ENCODE results near the gene NHEJ1. TPM values are rescaled to one million over a fixed set of nuclear protein-coding genes. Genes with fewer than 3 reads are reported as not detected.

NHEJ1 gene
- total RNA-seq, 2 donors from 2014 or later, result 15.2 to 16.9 TPM

DNA sequence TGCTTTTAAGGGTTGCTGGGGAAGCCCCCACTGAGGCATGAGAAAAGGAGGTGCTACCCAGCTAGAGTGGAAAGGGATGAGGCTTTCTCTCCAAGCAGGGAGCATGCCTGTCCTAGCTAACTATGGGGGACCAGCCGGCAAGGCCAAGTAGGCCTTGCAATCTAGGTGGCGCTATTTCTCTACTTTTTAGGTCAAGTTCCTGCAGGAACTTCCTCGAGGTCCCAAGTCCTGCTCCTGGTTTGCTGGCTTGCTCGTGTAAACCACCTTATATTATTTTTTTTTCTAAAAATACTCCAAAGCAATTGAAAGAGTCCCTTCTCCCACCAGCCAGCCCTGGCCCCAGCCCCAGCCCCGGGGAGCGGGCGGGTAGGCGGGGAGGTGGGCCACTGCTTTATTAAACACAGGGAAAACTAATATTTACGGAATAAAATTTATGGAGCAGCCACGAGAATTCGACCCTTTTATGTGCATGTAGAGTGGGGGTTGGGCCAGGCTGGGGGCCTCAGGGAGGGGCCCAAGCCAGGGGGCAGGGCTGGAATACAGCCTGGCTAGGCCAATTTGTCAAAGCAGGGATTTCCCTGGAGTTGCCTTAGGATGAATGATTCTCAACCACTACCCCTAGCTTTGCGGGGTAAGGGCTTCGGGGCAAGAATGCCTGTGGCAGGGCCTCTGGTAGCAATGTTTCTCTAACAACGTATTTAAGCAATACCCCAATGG lies 87.0 kb downstream of the NHEJ1 start:
- DNase-seq (ENCODE audit: low spot score), result peak; percentile 60

DNA sequence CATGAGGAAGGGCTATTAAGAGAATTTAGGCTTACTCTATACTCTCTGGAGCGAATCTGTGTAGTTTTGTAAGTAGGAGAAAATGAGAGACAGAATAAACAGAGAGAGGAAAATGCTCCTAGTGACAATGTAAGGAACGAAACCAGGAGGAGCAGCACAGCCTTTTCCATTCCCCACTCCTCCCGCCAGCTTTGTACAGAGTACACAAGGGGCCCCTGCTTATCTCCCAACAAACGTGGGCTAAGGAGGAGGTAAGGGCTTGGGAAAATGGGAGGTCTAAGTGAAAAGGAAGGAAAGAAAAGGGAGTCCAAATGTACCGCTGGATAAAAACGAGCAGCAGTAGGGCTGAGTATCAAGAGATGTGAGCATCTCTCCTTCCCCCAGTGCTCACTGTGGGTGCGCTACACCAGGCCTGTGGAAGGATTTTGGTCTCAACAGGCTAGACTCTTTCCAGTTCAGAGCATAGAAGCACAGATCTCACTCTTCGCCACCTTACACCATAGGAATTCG lies 87.8 kb downstream of the NHEJ1 start:
- Histone ChIP-seq H3K4me1 (replicated peaks) (peaks cover 2% of the 10 kb centered on the region), H3K36me3 (no peaks in the 10 kb centered on the region), H3K27me3 (replicated peaks; ENCODE audit: insufficient read depth) (no peaks in the 10 kb centered on the region), H3K9me3 (no peaks in the 10 kb centered on the region), H3K27ac (no peak overlapping the region), H3K4me3 (no peak overlapping the region)
- WGBS, result 90% methylated on average over 9 of the region's 9 CpGs
- DNase-seq (ENCODE audit: low spot score), result no peak
- no peak for TF ChIP-seq POLR2A (IDR thresholded peaks at IDR 0.05)
- TF ChIP-seq, protein P1, sequence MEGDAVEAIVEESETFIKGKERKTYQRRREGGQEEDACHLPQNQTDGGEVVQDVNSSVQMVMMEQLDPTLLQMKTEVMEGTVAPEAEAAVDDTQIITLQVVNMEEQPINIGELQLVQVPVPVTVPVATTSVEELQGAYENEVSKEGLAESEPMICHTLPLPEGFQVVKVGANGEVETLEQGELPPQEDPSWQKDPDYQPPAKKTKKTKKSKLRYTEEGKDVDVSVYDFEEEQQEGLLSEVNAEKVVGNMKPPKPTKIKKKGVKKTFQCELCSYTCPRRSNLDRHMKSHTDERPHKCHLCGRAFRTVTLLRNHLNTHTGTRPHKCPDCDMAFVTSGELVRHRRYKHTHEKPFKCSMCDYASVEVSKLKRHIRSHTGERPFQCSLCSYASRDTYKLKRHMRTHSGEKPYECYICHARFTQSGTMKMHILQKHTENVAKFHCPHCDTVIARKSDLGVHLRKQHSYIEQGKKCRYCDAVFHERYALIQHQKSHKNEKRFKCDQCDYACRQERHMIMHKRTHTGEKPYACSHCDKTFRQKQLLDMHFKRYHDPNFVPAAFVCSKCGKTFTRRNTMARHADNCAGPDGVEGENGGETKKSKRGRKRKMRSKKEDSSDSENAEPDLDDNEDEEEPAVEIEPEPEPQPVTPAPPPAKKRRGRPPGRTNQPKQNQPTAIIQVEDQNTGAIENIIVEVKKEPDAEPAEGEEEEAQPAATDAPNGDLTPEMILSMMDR (IDR thresholded peaks at IDR 0.05), result no peak
- TF ChIP-seq POLR2AphosphoS5 (IDR thresholded peaks at IDR 0.05), result no peak
- intact Hi-C loops (cut with DNase I), result no loop called here

More for the DNA sequence above, 87.0 kb downstream of the NHEJ1 start:
- WGBS, result 39% methylated on average over 14 of the region's 14 CpGs
- Histone ChIP-seq H3K27me3 (replicated peaks; ENCODE audit: insufficient read depth) (no peaks in the 10 kb centered on the region), H3K9me3 (no peaks in the 10 kb centered on the region), H3K27ac (no peak overlapping the region), H3K36me3 (no peaks in the 10 kb centered on the region), H3K4me1 (replicated peaks) (peaks cover 2% of the 10 kb centered on the region), H3K4me3 (no peak overlapping the region)
- intact Hi-C loops (cut with DNase I), result no loop called here
- TF ChIP-seq, protein P1 (IDR thresholded peaks at IDR 0.05), result peak; percentile 41 to 62 (median 50)
- TF ChIP-seq POLR2A (IDR thresholded peaks at IDR 0.05) (no peak), POLR2AphosphoS5 (IDR thresholded peaks at IDR 0.05) (no peak)

DNA sequence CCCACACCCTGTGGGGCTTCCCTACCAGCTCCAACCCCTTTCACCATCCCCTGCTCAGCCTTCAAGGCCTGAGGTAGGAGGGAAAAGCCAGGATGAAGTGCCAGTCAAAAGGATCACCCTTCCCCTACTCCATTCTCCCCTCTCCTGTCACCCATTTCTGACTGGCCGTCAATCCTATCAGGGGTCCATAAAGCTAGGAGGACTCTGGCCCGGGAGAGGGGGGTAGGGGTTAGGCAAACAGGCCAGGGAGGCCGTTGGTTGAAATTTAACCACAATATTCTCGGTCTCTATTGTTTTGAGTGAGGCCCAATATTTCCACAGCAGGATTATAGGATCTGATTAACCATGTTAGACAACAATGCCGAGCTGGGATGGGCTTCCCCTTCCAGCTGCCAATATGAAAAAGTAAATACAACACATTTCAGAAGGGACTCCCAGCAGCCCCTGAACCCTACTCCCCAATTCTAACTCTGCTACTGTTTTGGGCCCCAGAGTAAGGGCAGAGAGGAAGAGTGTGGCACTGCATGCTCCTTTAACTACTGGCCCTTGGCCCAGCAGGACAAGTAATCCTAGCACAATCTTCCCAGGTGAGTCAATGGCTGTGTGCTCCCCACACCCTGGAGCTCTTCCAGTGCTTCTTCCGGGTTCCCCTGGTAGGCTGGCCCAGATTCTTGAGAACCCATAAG lies 89.3 kb downstream of the NHEJ1 start:
- Histone ChIP-seq H3K27ac (no peak overlapping the region), H3K9me3 (no peaks in the 10 kb centered on the region), H3K4me3 (no peak overlapping the region), H3K36me3 (no peaks in the 10 kb centered on the region), H3K4me1 (replicated peaks) (peaks cover 2% of the 10 kb centered on the region), H3K27me3 (replicated peaks; ENCODE audit: insufficient read depth) (no peaks in the 10 kb centered on the region)
- intact Hi-C loops (cut with DNase I), result no loop called here
- WGBS, result 41% methylated on average over 6 of the region's 6 CpGs
- DNase-seq (ENCODE audit: low spot score), result no peak
- no peak for TF ChIP-seq POLR2A (IDR thresholded peaks at IDR 0.05)
- no peak for TF ChIP-seq POLR2AphosphoS5 (IDR thresholded peaks at IDR 0.05)
- TF ChIP-seq, protein P1 (IDR thresholded peaks at IDR 0.05), result no peak

DNA sequence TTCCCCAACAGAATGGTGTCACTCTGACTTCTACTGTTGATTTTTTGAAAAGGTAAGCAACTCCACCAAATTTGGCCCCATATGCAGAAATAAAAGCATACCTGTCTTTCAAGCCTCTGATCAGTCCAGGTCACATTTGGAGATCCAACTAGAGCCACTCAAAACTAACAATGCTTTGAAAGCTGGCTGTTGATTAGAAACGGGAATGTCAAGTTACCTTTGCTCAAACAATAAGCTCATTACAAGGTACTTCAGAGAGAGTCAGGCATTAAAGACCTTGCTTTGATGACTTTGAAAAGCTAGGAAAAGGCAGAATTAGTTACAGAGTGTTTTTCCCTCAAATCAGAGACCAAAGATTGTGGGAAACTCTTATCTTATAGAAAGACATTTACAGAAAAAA lies 95.1 kb downstream of the NHEJ1 start:
- Histone ChIP-seq H3K27me3 (replicated peaks; ENCODE audit: insufficient read depth) (peaks cover 3% of the 10 kb centered on the region), H3K4me3 (no peak overlapping the region), H3K9me3 (no peaks in the 10 kb centered on the region), H3K27ac (no peak overlapping the region), H3K4me1 (replicated peaks) (no peaks in the 10 kb centered on the region), H3K36me3 (no peaks in the 10 kb centered on the region)
- TF ChIP-seq, protein P1 (IDR thresholded peaks at IDR 0.05), result no peak
- TF ChIP-seq POLR2A (IDR thresholded peaks at IDR 0.05) (no peak), POLR2AphosphoS5 (IDR thresholded peaks at IDR 0.05) (no peak)
- WGBS, result 82% methylated on average over 1 of the region's 1 CpG
- DNase-seq (ENCODE audit: low spot score), result no peak
- intact Hi-C loops (cut with DNase I), result no loop called here
